ENCODE results near the gene UQCRC1.

The UQCRC1 gene

GRCh38 chr3:48609088-48610005 lies at the start of gene UQCRC1:
Gene UQCRC1 (minus strand): TSS chr3:48609646. CDS start chr3:48609620, 26 bp downstream.
- peak; percentile 82 to 87 for DNase-seq (ENCODE audit: low read depth in 1 of 2, low spot score in 1 of 2)

GRCh38 chr3:48656841-48657281 lies 47.4 kb upstream of the UQCRC1 start:
- DNase-seq (ENCODE audit: low read depth in 1 of 2, low spot score in 1 of 2) = no peak

GRCh38 chr3:48656061-48656840 lies 46.8 kb upstream of the UQCRC1 start:
- peak; percentile 75 to 79 for DNase-seq (ENCODE audit: low read depth in 1 of 2, low spot score in 1 of 2)

GRCh38 chr3:48655606-48656005 lies 46.2 kb upstream of the UQCRC1 start:
- peak; percentile 22 to 23 for DNase-seq (ENCODE audit: low read depth in 1 of 2, low spot score in 1 of 2)

GRCh38 chr3:48655063-48655462 lies 45.6 kb upstream of the UQCRC1 start:
- DNase-seq (ENCODE audit: low read depth in 1 of 2, low spot score in 1 of 2) = no peak

- DNase-seq (ENCODE audit: low read depth in 1 of 2, low spot score in 1 of 2) = no peak
Observed at GRCh38 chr3:48652923-48653715, 43.7 kb upstream of the UQCRC1 start.

- DNase-seq (ENCODE audit: low read depth in 1 of 2, low spot score in 1 of 2) = no peak
Observed at GRCh38 chr3:48651771-48652170, 42.3 kb upstream of the UQCRC1 start.

- DNase-seq (ENCODE audit: low read depth in 1 of 2, low spot score in 1 of 2) = no peak
Observed at GRCh38 chr3:48650723-48651122, 41.3 kb upstream of the UQCRC1 start.

GRCh38 chr3:48648188-48648850 lies 38.9 kb upstream of the UQCRC1 start:
- DNase-seq (ENCODE audit: low read depth in 1 of 2, low spot score in 1 of 2) = no peak

GRCh38 chr3:48647714-48648113 lies 38.3 kb upstream of the UQCRC1 start:
- no peak for DNase-seq (ENCODE audit: low read depth in 1 of 2, low spot score in 1 of 2)

- no peak for DNase-seq (ENCODE audit: low read depth in 1 of 2, low spot score in 1 of 2)
Observed at GRCh38 chr3:48644898-48645760, 35.7 kb upstream of the UQCRC1 start.

- no peak for DNase-seq (ENCODE audit: low read depth in 1 of 2, low spot score in 1 of 2)
Observed at GRCh38 chr3:48642605-48643004, 33.2 kb upstream of the UQCRC1 start.

- DNase-seq (ENCODE audit: low read depth in 1 of 2, low spot score in 1 of 2) = no peak
Observed at GRCh38 chr3:48641396-48641795, 31.9 kb upstream of the UQCRC1 start.

GRCh38 chr3:48639944-48640606 lies 30.6 kb upstream of the UQCRC1 start:
- DNase-seq (ENCODE audit: low read depth in 1 of 2, low spot score in 1 of 2) = no peak

- no peak for DNase-seq (ENCODE audit: low read depth in 1 of 2, low spot score in 1 of 2)
Observed at GRCh38 chr3:48637305-48637704, 27.9 kb upstream of the UQCRC1 start.

- no peak for DNase-seq (ENCODE audit: low read depth in 1 of 2, low spot score in 1 of 2)
Observed at GRCh38 chr3:48636149-48636655, 26.8 kb upstream of the UQCRC1 start.

- DNase-seq (ENCODE audit: low read depth in 1 of 2, low spot score in 1 of 2) = peak; percentile 85 to 92
Observed at GRCh38 chr3:48635222-48636021, 26.0 kb upstream of the UQCRC1 start, which contains the start of gene SLC26A6. Gene SLC26A6 (minus strand): TSS chr3:48635461. CDS start chr3:48635393, 68 bp downstream.

- DNase-seq (ENCODE audit: low read depth in 1 of 2, low spot score in 1 of 2) = peak in 1 of 2 donors; percentile 44
Observed at GRCh38 chr3:48634661-48635221, 25.3 kb upstream of the UQCRC1 start.

All from stimulated activated CD4-positive, alpha-beta T cell treated with anti-CD3 and anti-CD28 coated beads, Interleukin-15, amount 100 ng/mL, for 1 hour (primary cell).